RKO (cell line): Measurements from ENCODE around the gene FFAR1.
A peak's percentile ranks its signal among the peaks of the same experiment; 100 is the strongest.
"Not testable (repeated sequence)": the region's sequence is repeated elsewhere in the genome, so short reads cannot be mapped to it uniquely, and the experiment has no call there.

ENCODE experiments used
- DNase-seq: peaks from one replicate; pipeline ENCODE4 v3.0.0-alpha.2; 2016; ENCODE audit warnings: low spot score

FFAR1 gene

GRCh38 chr19:35342430-35342829 is 5.3 kb upstream of the FFAR1 start:
- DNase-seq = no peak

GRCh38 chr19:35344511-35345031 is 3.1 kb upstream of the FFAR1 start:
- no peak for DNase-seq

- DNase-seq = no peak
Measured at GRCh38 chr19:35345671-35346111, 2.0 kb upstream of the FFAR1 start.

- no peak for DNase-seq
Measured at GRCh38 chr19:35346193-35347052, 1.3 kb upstream of the FFAR1 start.

GRCh38 chr19:35347930-35348298 is 212 bp downstream of the FFAR1 start:
- no peak for DNase-seq

- no peak for DNase-seq
Measured at GRCh38 chr19:35348911-35349611, 1.4 kb downstream of the FFAR1 start.

- DNase-seq = no peak
Measured at GRCh38 chr19:35349614-35350521, 2.2 kb downstream of the FFAR1 start.

GRCh38 chr19:35350591-35350990 is 2.9 kb downstream of the FFAR1 start:
- no peak for DNase-seq

- DNase-seq = no peak
Measured at GRCh38 chr19:35351411-35352176, 3.9 kb downstream of the FFAR1 start.

- DNase-seq = no peak
Measured at GRCh38 chr19:35352177-35352447, 4.4 kb downstream of the FFAR1 start.

- DNase-seq = peak; percentile 81
Measured at GRCh38 chr19:35352448-35353304, 5.0 kb downstream of the FFAR1 start.

- no peak for DNase-seq
Measured at GRCh38 chr19:35353635-35354034, 5.9 kb downstream of the FFAR1 start.

- no peak for DNase-seq
Measured at GRCh38 chr19:35354898-35355297, 7.2 kb downstream of the FFAR1 start.

- DNase-seq = no peak
Measured at GRCh38 chr19:35355791-35356460, 8.2 kb downstream of the FFAR1 start.

GRCh38 chr19:35357867-35358573 is 10.3 kb downstream of the FFAR1 start, which contains the start of gene FFAR3:
Gene FFAR3, plus strand, starts transcription at chr19:35358460. Its CDS starts 431 bp downstream, at chr19:35358891.
- no peak for DNase-seq

- DNase-seq = not testable (repeated sequence)
Measured at GRCh38 chr19:35358834-35359233, 11.1 kb downstream of the FFAR1 start.

- DNase-seq = not testable (repeated sequence)
Measured at GRCh38 chr19:35359395-35359794, 11.7 kb downstream of the FFAR1 start.

- not testable (repeated sequence) for DNase-seq
Measured at GRCh38 chr19:35360081-35360480, 12.4 kb downstream of the FFAR1 start.

- no peak for DNase-seq
Measured at GRCh38 chr19:35360880-35361420, 13.2 kb downstream of the FFAR1 start.
